Heart left ventricle (tissue), 13 donors: ENCODE measurements around the gene RNF135.

Source experiments
- CTCF ChIP-seq, 12 donors: fragments of 200-600 bp; sonication (generic) in 4 of 12; IDR thresholded peaks; one replicate each; pipeline versions ENCODE4 v1.5.0 to v1.8.0; 2018 to 2022; ENCODE audit warnings: antibody characterized with exemption in 12 of 12, mild to moderate bottlenecking in 5 of 12
- POLR2A ChIP-seq, 2 donors: fragments of 450-650 bp; IDR thresholded peaks; one replicate each; pipeline ENCODE4 v1.6.1; 2017; ENCODE audit warnings: antibody characterized with exemption in 2 of 2, mild to moderate bottlenecking in 2 of 2, moderate library complexity in 2 of 2
- donor health status: ischemic (EF 13 %, LVEDD 7.1; RV severe dilation, severe dysfunction).
- donor health status: DM: no; HTN: yes; CAD: no.
- donor health status: DM: no; HTN: no; CAD: no.
- donor health status: ischemic (EF 25% LVEDD 6.9; RV normal size, moderate dysfunction).
- donor health status: ischemic (EF 25% LVEDD 5.7; RV mildly dilated, moderate dysfunction).
- donor health status: ischemic (EF 35%, LVEDD 5.7; RV mildly dilated, moderate dysfunction).
- donor health status: nonischemic (EF 11% LVEDD 7.7; RV severe dilation, severe dysfunction).
- donor health status: DM: yes; HTN: yes; CAD: no.
- donor health status: PGD.
- donor health status: ischemic (EF 29% LVEDD 5.4; RV normal size, mild dysfunction).
- donor health status: nonischemic (EF 23%, LVEDD 6.1; RV moderate dilation, normal function).

DNA sequence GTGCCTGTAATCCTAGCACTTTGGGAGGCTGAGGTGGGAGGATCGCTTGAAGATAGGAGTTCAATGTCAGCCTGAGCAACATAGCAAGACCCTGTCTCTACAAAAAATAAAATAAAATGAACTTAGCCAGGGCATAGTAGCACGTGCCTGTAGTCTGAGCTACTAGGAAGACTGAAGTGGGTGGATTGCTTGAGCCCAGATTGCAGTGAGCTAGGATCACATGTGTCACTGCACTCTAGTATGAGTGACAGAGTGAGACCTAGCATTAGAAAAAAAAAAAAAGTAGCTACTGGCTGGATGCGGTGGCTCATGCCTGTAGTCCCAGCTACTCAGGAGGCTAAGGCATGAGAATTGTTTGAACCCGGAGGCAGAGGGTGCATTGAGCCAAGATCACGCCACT, 43.1 kb upstream of the RNF135 start:
- TF ChIP-seq CTCF (IDR thresholded peaks at IDR 0.05) (no peak), POLR2A (IDR thresholded peaks at IDR 0.05) (no peak)
